ENCODE results near the gene FKBP14. TPM values are rescaled to one million over a fixed set of nuclear protein-coding genes. Genes with fewer than 3 reads are reported as not detected.

Gene FKBP14, protein sequence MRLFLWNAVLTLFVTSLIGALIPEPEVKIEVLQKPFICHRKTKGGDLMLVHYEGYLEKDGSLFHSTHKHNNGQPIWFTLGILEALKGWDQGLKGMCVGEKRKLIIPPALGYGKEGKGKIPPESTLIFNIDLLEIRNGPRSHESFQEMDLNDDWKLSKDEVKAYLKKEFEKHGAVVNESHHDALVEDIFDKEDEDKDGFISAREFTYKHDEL
- total RNA-seq (4.5 TPM), polyA plus RNA-seq (2.6 TPM)
- long read RNA-seq, donor 1: 0 reads
- long read RNA-seq, donor 2: 0 reads
- long read RNA-seq, donor 3: 0 reads
- long read RNA-seq, donor 4: 0 reads
- long read RNA-seq, donor 5, full-length matches to known transcripts: 2 of 2 reads
- long read RNA-seq, donor 5, partial matches to known transcripts: 0 of 2 reads
- long read RNA-seq, donor 5, other reads (novel, unspliced or antisense): 0 of 2 reads
- long read RNA-seq, donor 6, partial matches to known transcripts: 0 of 1 reads
- long read RNA-seq, donor 6, other reads (novel, unspliced or antisense): 0 of 1 reads
- long read RNA-seq, donor 7, full-length matches to known transcripts: 4 of 4 reads
- long read RNA-seq, donor 7, partial matches to known transcripts: 0 of 4 reads
- long read RNA-seq, donor 7, other reads (novel, unspliced or antisense): 0 of 4 reads
- long read RNA-seq, donor 8, full-length matches to known transcripts: 1 of 1 reads
- long read RNA-seq, donor 8, partial matches to known transcripts: 0 of 1 reads
- long read RNA-seq, donor 8, other reads (novel, unspliced or antisense): 0 of 1 reads
- long read RNA-seq, donor 9, full-length matches to known transcripts: 2 of 2 reads
- long read RNA-seq, donor 9, partial matches to known transcripts: 0 of 2 reads
- long read RNA-seq, donor 9, other reads (novel, unspliced or antisense): 0 of 2 reads
- long read RNA-seq, donor 10: 0 reads

DNA sequence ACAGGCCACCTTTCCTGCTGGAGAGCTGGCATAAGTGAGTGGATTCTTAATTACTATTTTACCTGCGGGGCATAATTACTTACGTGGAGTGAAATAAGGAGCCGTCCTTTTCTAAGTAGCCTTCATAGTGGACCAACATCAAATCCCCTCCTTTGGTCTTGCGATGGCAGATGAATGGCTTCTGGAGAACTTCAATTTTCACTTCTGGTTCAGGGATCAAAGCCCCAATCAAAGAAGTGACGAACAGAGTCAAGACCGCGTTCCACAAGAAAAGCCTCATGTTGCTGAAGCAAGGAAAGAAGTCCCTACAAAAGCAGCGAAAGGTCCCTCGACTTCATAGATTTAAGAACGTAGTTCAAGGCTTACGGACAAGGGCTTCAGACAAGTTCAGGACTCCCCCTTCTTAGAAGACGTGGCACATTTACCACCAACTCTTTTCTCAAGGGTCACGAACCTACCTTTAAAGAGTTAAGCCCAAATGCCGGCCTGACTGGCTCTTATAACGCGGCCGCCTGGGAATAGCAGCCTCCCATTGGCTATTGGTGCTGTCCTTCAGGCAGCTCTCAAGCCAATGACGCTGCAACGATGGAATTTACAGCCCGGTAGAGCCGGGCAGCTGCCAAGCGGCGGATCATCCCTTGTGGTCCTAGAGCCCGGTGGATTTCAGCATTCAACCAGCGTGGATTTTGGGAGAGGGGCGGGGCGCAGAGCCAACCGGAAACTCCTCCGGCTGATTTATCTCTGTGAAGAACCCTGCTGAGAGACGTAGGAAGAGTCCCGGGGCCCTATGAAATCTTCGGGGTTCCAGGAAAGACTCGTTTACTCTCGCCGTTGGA is at the start of gene FKBP14:
Gene FKBP14, minus strand, starts transcription at position 474 of the 836 bp plus-strand sequence. Its CDS starts 194 bp downstream, at position 280.
- H3K27me3 ChIP-seq (ENCODE audit: control insufficient read depth in 2 of 2, insufficient read depth in 1 of 2, low read length in 1 of 2): no peaks in the 10 kb centered on the region
- peaks cover 11 to 15% of the 10 kb centered on the region in 2 donors for H3K4me1 ChIP-seq (ENCODE audit: control insufficient read depth in 2 of 2, insufficient read depth in 2 of 2, low read length in 2 of 2)
- no peaks in the 10 kb centered on the region for H3K9me3 ChIP-seq (ENCODE audit: control insufficient read depth in 2 of 2, insufficient read depth in 1 of 2, low read length in 1 of 2)
- no peaks in the 10 kb centered on the region for H3K36me3 ChIP-seq (ENCODE audit: control insufficient read depth in 2 of 2, insufficient read depth in 2 of 2, low read length in 1 of 2)
- DNase-seq (ENCODE audit: low read depth in 6 of 9, low spot score in 9 of 9): peak; percentile 92 to 99 (median 96)
- H3K4me3 ChIP-seq (ENCODE audit: low read length in 2 of 2): peak within 1 kb of the TSS; percentile 56 to 83
- H3K27ac ChIP-seq (ENCODE audit: low read depth in 1 of 2, low read length in 1 of 2): peak within 1 kb of the TSS; percentile 68 to 74
- under 1% methylated on average over 35 of the region's 35 CpGs for WGBS

GRCh38 chr7:30074422-30075030 is 48.0 kb upstream of the FKBP14 start:
- Histone ChIP-seq H3K4me1 (ENCODE audit: control insufficient read depth in 2 of 2, insufficient read depth in 2 of 2, low read length in 2 of 2) (no peaks in the 10 kb centered on the region), H3K9me3 (ENCODE audit: control insufficient read depth in 2 of 2, insufficient read depth in 1 of 2, low read length in 1 of 2) (no peaks in the 10 kb centered on the region), H3K27ac (ENCODE audit: low read depth in 1 of 2, low read length in 1 of 2) (no peak overlapping the region), H3K4me3 (ENCODE audit: low read length in 2 of 2) (no peak overlapping the region), H3K27me3 (ENCODE audit: control insufficient read depth in 2 of 2, insufficient read depth in 1 of 2, low read length in 1 of 2) (no peaks in the 10 kb centered on the region), H3K36me3 (ENCODE audit: control insufficient read depth in 2 of 2, insufficient read depth in 2 of 2, low read length in 1 of 2) (peaks cover 0 to 7% of the 10 kb centered on the region in 2 donors)
- WGBS: 72% methylated on average over 1 of the region's 1 CpG
- peak in 2 of 9 donors; percentile 10 to 46 for DNase-seq (ENCODE audit: low read depth in 6 of 9, low spot score in 9 of 9)

- 97% methylated on average over 1 of the region's 1 CpG for WGBS
- Histone ChIP-seq H3K36me3 (ENCODE audit: control insufficient read depth in 2 of 2, insufficient read depth in 2 of 2, low read length in 1 of 2) (peaks cover 0 to 3% of the 10 kb centered on the region in 2 donors), H3K27ac (ENCODE audit: low read depth in 1 of 2, low read length in 1 of 2) (no peak overlapping the region), H3K27me3 (ENCODE audit: control insufficient read depth in 2 of 2, insufficient read depth in 1 of 2, low read length in 1 of 2) (no peaks in the 10 kb centered on the region), H3K9me3 (ENCODE audit: control insufficient read depth in 2 of 2, insufficient read depth in 1 of 2, low read length in 1 of 2) (no peaks in the 10 kb centered on the region), H3K4me3 (ENCODE audit: low read length in 2 of 2) (no peak overlapping the region), H3K4me1 (ENCODE audit: control insufficient read depth in 2 of 2, insufficient read depth in 2 of 2, low read length in 2 of 2) (no peaks in the 10 kb centered on the region)
- DNase-seq (ENCODE audit: low read depth in 6 of 9, low spot score in 9 of 9): no peak
Observed at GRCh38 chr7:30072735-30073134, 46.2 kb upstream of the FKBP14 start.

DNA sequence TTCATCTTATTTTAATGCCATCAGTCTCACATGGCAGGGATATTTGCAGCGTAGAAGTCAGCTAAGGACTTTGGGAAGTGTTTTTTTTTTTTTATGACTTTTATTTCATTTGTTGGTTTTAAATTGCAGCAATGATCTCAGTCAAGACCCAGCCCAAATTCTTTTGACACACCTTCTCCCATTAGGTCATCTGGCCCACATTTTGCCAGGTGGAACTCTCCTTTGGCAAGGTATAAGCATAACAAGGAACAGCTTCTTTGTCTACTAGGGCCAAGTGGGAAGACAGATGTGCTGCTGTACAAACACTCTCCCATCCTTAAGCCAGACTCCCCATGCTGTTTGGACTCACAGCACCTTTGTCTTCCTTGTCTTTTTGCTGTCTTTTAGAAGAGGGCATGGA is 43.5 kb upstream of the FKBP14 start:
- Histone ChIP-seq H3K27ac (ENCODE audit: low read depth in 1 of 2, low read length in 1 of 2) (no peak overlapping the region), H3K27me3 (ENCODE audit: control insufficient read depth in 2 of 2, insufficient read depth in 1 of 2, low read length in 1 of 2) (no peaks in the 10 kb centered on the region), H3K4me3 (ENCODE audit: low read length in 2 of 2) (no peak overlapping the region), H3K4me1 (ENCODE audit: control insufficient read depth in 2 of 2, insufficient read depth in 2 of 2, low read length in 2 of 2) (no peaks in the 10 kb centered on the region), H3K9me3 (ENCODE audit: control insufficient read depth in 2 of 2, insufficient read depth in 1 of 2, low read length in 1 of 2) (no peaks in the 10 kb centered on the region), H3K36me3 (ENCODE audit: control insufficient read depth in 2 of 2, insufficient read depth in 2 of 2, low read length in 1 of 2) (peaks cover 0 to 3% of the 10 kb centered on the region in 2 donors)
- WGBS: 0% methylated on average over 1 of the region's 1 CpG
- no peak for DNase-seq (ENCODE audit: low read depth in 6 of 9, low spot score in 9 of 9)

GRCh38 chr7:30069096-30069867 is 42.8 kb upstream of the FKBP14 start:
- Histone ChIP-seq H3K27ac (ENCODE audit: low read depth in 1 of 2, low read length in 1 of 2) (no peak overlapping the region), H3K36me3 (ENCODE audit: control insufficient read depth in 2 of 2, insufficient read depth in 2 of 2, low read length in 1 of 2) (peaks cover 0 to 3% of the 10 kb centered on the region in 2 donors), H3K4me1 (ENCODE audit: control insufficient read depth in 2 of 2, insufficient read depth in 2 of 2, low read length in 2 of 2) (no peaks in the 10 kb centered on the region), H3K4me3 (ENCODE audit: low read length in 2 of 2) (no peak overlapping the region), H3K27me3 (ENCODE audit: control insufficient read depth in 2 of 2, insufficient read depth in 1 of 2, low read length in 1 of 2) (no peaks in the 10 kb centered on the region), H3K9me3 (ENCODE audit: control insufficient read depth in 2 of 2, insufficient read depth in 1 of 2, low read length in 1 of 2) (no peaks in the 10 kb centered on the region)
- DNase-seq (ENCODE audit: low read depth in 6 of 9, low spot score in 9 of 9): no peak
- WGBS: 87% methylated on average over 5 of the region's 5 CpGs

- Histone ChIP-seq H3K4me3 (ENCODE audit: low read length in 2 of 2) (no peak overlapping the region), H3K27me3 (ENCODE audit: control insufficient read depth in 2 of 2, insufficient read depth in 1 of 2, low read length in 1 of 2) (no peaks in the 10 kb centered on the region), H3K36me3 (ENCODE audit: control insufficient read depth in 2 of 2, insufficient read depth in 2 of 2, low read length in 1 of 2) (peaks cover under 1 to 3% of the 10 kb centered on the region in 2 donors), H3K9me3 (ENCODE audit: control insufficient read depth in 2 of 2, insufficient read depth in 1 of 2, low read length in 1 of 2) (no peaks in the 10 kb centered on the region), H3K27ac (ENCODE audit: low read depth in 1 of 2, low read length in 1 of 2) (no peak overlapping the region), H3K4me1 (ENCODE audit: control insufficient read depth in 2 of 2, insufficient read depth in 2 of 2, low read length in 2 of 2) (no peaks in the 10 kb centered on the region)
- no peak for DNase-seq (ENCODE audit: low read depth in 6 of 9, low spot score in 9 of 9)
Observed at GRCh38 chr7:30068117-30068516, 41.6 kb upstream of the FKBP14 start.

- no peak overlapping the region for H3K27ac ChIP-seq (ENCODE audit: low read depth in 1 of 2, low read length in 1 of 2)
- no peaks in the 10 kb centered on the region for H3K9me3 ChIP-seq (ENCODE audit: control insufficient read depth in 2 of 2, insufficient read depth in 1 of 2, low read length in 1 of 2)
- H3K4me3 ChIP-seq (ENCODE audit: low read length in 2 of 2): no peak overlapping the region
- WGBS: 100% methylated on average over 1 of the region's 1 CpG
- no peaks in the 10 kb centered on the region for H3K27me3 ChIP-seq (ENCODE audit: control insufficient read depth in 2 of 2, insufficient read depth in 1 of 2, low read length in 1 of 2)
- peaks cover 2 to 3% of the 10 kb centered on the region in 2 donors for H3K36me3 ChIP-seq (ENCODE audit: control insufficient read depth in 2 of 2, insufficient read depth in 2 of 2, low read length in 1 of 2)
- DNase-seq (ENCODE audit: low read depth in 6 of 9, low spot score in 9 of 9): no peak
- no peaks in the 10 kb centered on the region for H3K4me1 ChIP-seq (ENCODE audit: control insufficient read depth in 2 of 2, insufficient read depth in 2 of 2, low read length in 2 of 2)
Observed at GRCh38 chr7:30066687-30067086, 40.2 kb upstream of the FKBP14 start.

DNA sequence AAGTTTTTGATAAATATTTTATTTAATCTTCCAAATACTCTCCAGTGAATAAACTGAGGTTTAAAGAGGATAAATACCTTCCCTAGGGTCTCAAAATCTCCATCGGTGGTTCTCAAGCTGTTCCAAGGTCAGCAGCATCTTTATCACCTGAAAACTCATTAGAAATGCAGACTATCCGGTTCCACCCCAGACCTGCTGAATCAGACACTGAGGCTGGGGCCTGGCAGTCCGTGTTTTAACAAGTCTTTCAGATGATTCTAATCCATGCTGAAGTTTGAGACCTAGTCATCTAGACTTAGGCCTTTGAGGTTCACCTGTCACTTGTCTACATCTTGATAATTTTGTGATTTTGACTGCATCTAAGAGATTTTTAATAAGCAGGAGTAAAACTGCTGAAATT is 39.2 kb upstream of the FKBP14 start:
- H3K36me3 ChIP-seq (ENCODE audit: control insufficient read depth in 2 of 2, insufficient read depth in 2 of 2, low read length in 1 of 2): peaks cover 2 to 3% of the 10 kb centered on the region in 2 donors
- H3K27me3 ChIP-seq (ENCODE audit: control insufficient read depth in 2 of 2, insufficient read depth in 1 of 2, low read length in 1 of 2): no peaks in the 10 kb centered on the region
- no peaks in the 10 kb centered on the region for H3K4me1 ChIP-seq (ENCODE audit: control insufficient read depth in 2 of 2, insufficient read depth in 2 of 2, low read length in 2 of 2)
- no peaks in the 10 kb centered on the region for H3K9me3 ChIP-seq (ENCODE audit: control insufficient read depth in 2 of 2, insufficient read depth in 1 of 2, low read length in 1 of 2)
- no peak for DNase-seq (ENCODE audit: low read depth in 6 of 9, low spot score in 9 of 9)
- WGBS: 95% methylated on average over 3 of the region's 3 CpGs
- no peak overlapping the region for H3K27ac ChIP-seq (ENCODE audit: low read depth in 1 of 2, low read length in 1 of 2)
- H3K4me3 ChIP-seq (ENCODE audit: low read length in 2 of 2): no peak overlapping the region

Data from thymus (tissue), 14 donors.